ENCODE data around the gene TDP2.

TDP2 gene

DNA sequence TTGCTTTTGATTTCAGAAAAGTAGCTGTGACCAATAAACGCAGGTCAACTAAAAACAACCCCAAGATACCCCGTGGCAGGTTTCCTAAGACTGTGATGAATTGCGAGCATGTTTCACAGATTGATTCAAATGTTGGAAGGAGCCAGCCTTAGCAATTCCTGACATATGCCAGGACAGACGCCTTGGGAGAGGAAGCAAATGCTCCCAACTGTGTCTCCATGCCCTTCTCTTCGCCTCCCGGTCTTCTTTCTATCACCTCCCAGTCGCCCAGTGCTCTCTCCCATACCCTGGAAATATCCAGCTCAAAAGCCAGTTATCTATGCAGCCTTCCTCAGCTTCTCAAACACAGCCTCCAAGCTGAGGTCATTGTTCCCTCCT lies 52.7 kb downstream of the TDP2 start:
- no peaks in the 10 kb centered on the region for H3K4me1 Mint-ChIP-seq
- ATAC-seq (replicated peaks) (no peak), DNase-seq (no peak)
- H3K27me3 Mint-ChIP-seq, result peaks cover 6 to 14% of the 10 kb centered on the region in 2 donors
- H3K9me3 Mint-ChIP-seq, result no peaks in the 10 kb centered on the region
- no peak overlapping the region for H3K27ac Mint-ChIP-seq
- no peaks in the 10 kb centered on the region for H3K36me3 Mint-ChIP-seq
- no peak overlapping the region for H3K4me3 Mint-ChIP-seq

DNA sequence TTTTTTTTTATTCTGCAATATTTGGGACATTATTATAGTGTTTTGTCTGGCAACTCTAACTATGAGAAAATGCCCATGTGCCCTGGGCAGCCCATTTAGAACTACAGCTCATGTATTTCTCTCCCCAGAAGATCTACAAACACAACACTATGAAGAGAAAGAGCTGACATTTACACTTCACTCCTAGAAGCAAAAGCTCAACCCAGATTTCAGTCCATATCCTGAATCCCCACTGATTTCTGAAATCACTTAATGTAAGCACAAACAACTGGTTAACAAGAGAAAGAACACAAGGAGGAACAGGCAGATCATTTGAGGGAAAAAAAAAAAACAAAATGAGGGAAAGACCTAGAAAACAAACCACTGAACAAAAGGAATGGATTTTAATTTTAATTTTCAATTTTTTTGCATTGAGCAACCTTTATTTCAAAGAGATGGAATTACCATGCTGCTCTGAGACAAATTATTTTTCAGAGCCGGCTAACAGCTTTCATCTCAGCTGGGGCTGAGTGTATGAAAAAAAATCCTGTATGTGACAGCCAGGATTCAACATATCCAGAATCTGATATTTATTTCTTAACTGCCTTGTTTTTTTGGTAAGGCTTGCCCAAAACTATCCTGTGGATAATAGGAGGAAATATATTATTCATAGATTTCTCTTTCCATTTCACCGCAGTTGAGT lies 53.2 kb downstream of the TDP2 start:
- Mint-ChIP-seq H3K4me3 (no peak overlapping the region), H3K27ac (no peak overlapping the region), H3K27me3 (peaks cover 6 to 14% of the 10 kb centered on the region in 2 donors), H3K4me1 (no peaks in the 10 kb centered on the region), H3K9me3 (no peaks in the 10 kb centered on the region), H3K36me3 (no peaks in the 10 kb centered on the region)
- DNase-seq, result no peak
- ATAC-seq (replicated peaks), result no peak

- Mint-ChIP-seq H3K4me1 (no peaks in the 10 kb centered on the region), H3K27me3 (peaks cover 6 to 14% of the 10 kb centered on the region in 2 donors), H3K36me3 (no peaks in the 10 kb centered on the region), H3K9me3 (no peaks in the 10 kb centered on the region), H3K4me3 (no peak overlapping the region), H3K27ac (no peak overlapping the region)
- ATAC-seq (replicated peaks) (no peak), DNase-seq (no peak)
Observed at GRCh38 chr6:24610672-24611071, 56.0 kb downstream of the TDP2 start.

GRCh38 chr6:24607310-24608105 lies 59.2 kb downstream of the TDP2 start:
- Mint-ChIP-seq H3K27ac (no peak overlapping the region), H3K27me3 (peaks cover 0 to 4% of the 10 kb centered on the region in 2 donors), H3K9me3 (no peaks in the 10 kb centered on the region), H3K4me3 (no peak overlapping the region), H3K4me1 (no peaks in the 10 kb centered on the region), H3K36me3 (no peaks in the 10 kb centered on the region)
- ATAC-seq (replicated peaks), result no peak
- DNase-seq, result no peak

DNA sequence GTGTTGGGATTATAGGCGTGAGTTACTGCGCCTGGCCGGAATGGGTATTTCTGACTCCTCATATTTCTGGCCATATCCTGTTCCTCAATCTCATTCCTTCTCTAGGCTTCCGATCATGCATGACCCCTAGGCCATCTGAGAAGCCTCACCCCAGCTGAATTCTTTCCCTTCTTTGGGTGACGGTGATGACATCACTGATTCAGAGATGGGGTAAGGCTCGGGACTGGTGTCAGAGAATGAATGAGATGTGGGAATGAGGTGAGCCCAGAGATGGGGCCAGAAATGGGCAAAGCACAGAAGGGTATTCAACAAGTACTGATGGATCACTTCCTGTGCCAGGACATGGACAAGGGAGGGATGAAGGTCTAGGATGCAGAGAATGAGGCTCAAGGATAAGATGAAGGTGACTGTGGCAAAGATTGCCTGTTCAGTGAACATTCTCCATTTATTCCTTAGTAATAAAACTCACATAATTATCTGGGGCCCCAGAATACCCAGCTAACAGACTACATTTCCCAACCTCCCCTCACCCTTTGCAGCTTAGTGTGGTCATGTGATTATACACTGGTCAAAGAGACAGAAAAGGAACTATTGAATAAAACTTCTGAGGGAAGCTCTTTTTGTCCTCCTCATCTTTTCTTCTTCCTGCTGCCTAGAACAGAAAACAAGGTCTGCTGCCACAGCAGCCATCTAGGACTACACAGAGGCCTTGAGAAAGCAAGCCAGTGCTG lies 60.3 kb downstream of the TDP2 start:
- Mint-ChIP-seq H3K4me3 (no peak overlapping the region), H3K36me3 (no peaks in the 10 kb centered on the region), H3K27me3 (peaks cover 0 to 4% of the 10 kb centered on the region in 2 donors), H3K4me1 (no peaks in the 10 kb centered on the region), H3K9me3 (no peaks in the 10 kb centered on the region), H3K27ac (no peak overlapping the region)
- no peak for DNase-seq
- ATAC-seq (replicated peaks), result no peak

DNA sequence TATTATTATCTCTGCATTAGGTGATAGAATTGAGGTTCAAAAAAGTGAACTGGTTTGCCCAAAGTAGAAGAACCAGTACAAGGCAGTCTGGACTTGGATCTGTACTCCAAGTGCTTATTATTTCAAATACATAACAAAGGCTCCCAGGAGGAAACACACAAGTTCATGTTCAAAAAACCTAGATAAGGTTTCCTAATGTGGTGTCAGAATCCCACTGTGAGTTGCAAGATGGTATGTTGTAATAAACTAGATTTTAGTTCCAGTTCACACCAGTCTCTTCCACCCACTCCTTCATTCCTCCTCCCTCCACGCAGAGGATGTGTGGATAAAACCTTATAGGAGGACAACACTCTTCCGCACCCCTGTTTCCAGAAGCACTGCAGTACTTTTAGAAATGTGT lies 63.5 kb downstream of the TDP2 start:
- H3K9me3 Mint-ChIP-seq, result no peaks in the 10 kb centered on the region
- H3K4me1 Mint-ChIP-seq, result no peaks in the 10 kb centered on the region
- peaks cover 0 to 3% of the 10 kb centered on the region in 2 donors for H3K27me3 Mint-ChIP-seq
- H3K4me3 Mint-ChIP-seq, result no peak overlapping the region
- DNase-seq (no peak), ATAC-seq (replicated peaks) (no peak)
- H3K27ac Mint-ChIP-seq, result no peak overlapping the region
- no peaks in the 10 kb centered on the region for H3K36me3 Mint-ChIP-seq

DNA sequence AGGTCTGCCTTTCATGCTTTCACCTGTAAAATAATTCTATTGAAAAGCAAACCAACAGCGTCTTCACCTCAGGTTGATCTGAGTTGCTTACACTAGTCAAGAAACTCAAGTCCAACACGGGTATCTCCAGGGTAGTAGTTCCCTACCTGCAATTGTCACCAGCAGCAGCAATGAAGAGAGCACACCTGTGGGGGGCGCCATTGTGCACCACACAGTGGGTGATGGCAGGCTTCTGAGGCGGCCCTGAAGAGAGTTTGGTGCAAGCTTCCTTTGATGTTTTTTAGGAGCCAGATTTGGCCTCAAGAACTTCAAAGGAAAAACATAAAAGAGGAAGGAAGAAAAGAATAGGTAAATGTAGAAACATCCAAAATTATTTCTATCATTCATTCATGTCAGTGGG lies 65.8 kb downstream of the TDP2 start:
- no peak overlapping the region for H3K4me3 Mint-ChIP-seq
- H3K4me1 Mint-ChIP-seq, result no peaks in the 10 kb centered on the region
- H3K36me3 Mint-ChIP-seq, result no peaks in the 10 kb centered on the region
- ATAC-seq (replicated peaks), result no peak
- H3K9me3 Mint-ChIP-seq, result no peaks in the 10 kb centered on the region
- no peak overlapping the region for H3K27ac Mint-ChIP-seq
- H3K27me3 Mint-ChIP-seq, result peaks cover 0 to 8% of the 10 kb centered on the region in 2 donors
- no peak for DNase-seq

Data from stimulated activated naive B cell treated with anti-CD40 and anti-IgM and Interleukin-4, amounts not matched to agents 10 μg/mL and 1 μg/mL and 100 μg/mL, for 72 hours (primary cell).